ENCODE results near the gene RASL12. TPM values are rescaled to one million over a fixed set of nuclear protein-coding genes. Genes with fewer than 3 reads are reported as not detected.

The RASL12 gene
- total RNA-seq, 1 donor = 0.36 TPM

DNA sequence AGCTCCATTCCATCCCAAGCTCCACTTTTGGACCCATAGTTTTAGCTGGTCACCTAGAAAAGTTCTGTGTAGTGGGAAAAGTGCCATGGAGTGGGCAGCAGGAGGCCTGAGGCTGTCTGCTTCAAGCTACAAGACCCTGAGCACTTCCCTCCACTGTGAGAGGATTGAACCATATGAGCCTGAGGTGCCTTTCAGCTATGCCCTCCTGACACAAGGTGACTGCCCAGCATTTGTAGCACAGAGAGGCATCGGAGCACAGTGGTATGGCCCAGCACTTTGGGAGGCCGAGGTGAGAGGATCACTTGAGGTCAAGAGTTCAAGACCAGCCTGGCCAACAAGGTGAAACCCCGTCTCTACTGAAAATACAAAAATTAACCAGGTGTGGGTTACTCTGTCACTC, 4.8 kb upstream of the RASL12 start:
- Histone ChIP-seq H3K79me2 (ENCODE audit: insufficient read depth, low read length) (no peaks in the 10 kb centered on the region), H4K20me1 (ENCODE audit: insufficient read depth, low read length) (no peaks in the 10 kb centered on the region), H3K27me3 (ENCODE audit: insufficient read depth, low read length) (peaks cover 7% of the 10 kb centered on the region), H2AFZ (ENCODE audit: low read length) (no peak overlapping the region), H3K4me2 (ENCODE audit: insufficient read depth, low read length) (no peak overlapping the region), H3K4me1 (ENCODE audit: insufficient read depth, low read length) (peaks cover 25% of the 10 kb centered on the region), H3K4me3 (ENCODE audit: insufficient read depth, low read length) (no peak overlapping the region), H3K9me3 (ENCODE audit: low read depth, low read length) (no peaks in the 10 kb centered on the region), H3K36me3 (ENCODE audit: insufficient read depth, low read length) (no peaks in the 10 kb centered on the region), H3K27ac (ENCODE audit: low read depth, low read length) (no peak overlapping the region)
- TF ChIP-seq, protein P1, sequence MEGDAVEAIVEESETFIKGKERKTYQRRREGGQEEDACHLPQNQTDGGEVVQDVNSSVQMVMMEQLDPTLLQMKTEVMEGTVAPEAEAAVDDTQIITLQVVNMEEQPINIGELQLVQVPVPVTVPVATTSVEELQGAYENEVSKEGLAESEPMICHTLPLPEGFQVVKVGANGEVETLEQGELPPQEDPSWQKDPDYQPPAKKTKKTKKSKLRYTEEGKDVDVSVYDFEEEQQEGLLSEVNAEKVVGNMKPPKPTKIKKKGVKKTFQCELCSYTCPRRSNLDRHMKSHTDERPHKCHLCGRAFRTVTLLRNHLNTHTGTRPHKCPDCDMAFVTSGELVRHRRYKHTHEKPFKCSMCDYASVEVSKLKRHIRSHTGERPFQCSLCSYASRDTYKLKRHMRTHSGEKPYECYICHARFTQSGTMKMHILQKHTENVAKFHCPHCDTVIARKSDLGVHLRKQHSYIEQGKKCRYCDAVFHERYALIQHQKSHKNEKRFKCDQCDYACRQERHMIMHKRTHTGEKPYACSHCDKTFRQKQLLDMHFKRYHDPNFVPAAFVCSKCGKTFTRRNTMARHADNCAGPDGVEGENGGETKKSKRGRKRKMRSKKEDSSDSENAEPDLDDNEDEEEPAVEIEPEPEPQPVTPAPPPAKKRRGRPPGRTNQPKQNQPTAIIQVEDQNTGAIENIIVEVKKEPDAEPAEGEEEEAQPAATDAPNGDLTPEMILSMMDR (IDR thresholded peaks at IDR 0.05; ENCODE audit: extremely low read depth, low read depth, low read length) = no peak
- peak; percentile 77 for DNase-seq (ENCODE audit: insufficient read length, low spot score, missing footprints)

DNA sequence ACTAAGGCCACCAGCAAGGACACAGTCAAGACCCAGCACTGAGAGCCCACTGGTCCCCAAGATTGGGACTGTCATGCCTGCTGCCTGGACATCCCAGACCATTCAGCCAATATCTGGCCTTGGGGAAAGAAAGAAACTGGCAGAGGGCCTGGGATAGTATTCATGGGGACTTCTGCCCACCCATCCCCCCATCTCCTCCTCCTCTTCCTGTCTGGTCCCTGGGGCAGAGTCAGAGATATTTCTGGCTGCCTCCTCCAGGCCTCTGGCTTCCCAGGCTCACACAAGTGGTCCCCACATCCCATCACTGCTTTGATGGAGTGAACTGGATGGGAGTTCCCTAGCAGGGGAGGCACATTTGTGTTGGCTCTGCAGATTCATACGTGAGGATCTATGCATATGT, 4.2 kb upstream of the RASL12 start:
- Histone ChIP-seq H4K20me1 (ENCODE audit: insufficient read depth, low read length) (no peaks in the 10 kb centered on the region), H3K4me1 (ENCODE audit: insufficient read depth, low read length) (peaks cover 25% of the 10 kb centered on the region), H3K9me3 (ENCODE audit: low read depth, low read length) (no peaks in the 10 kb centered on the region), H3K27me3 (ENCODE audit: insufficient read depth, low read length) (peaks cover 13% of the 10 kb centered on the region), H3K36me3 (ENCODE audit: insufficient read depth, low read length) (no peaks in the 10 kb centered on the region), H3K79me2 (ENCODE audit: insufficient read depth, low read length) (no peaks in the 10 kb centered on the region), H3K4me3 (ENCODE audit: insufficient read depth, low read length) (no peak overlapping the region), H3K27ac (ENCODE audit: low read depth, low read length) (no peak overlapping the region), H3K4me2 (ENCODE audit: insufficient read depth, low read length) (no peak overlapping the region), H2AFZ (ENCODE audit: low read length) (no peak overlapping the region)
- DNase-seq (ENCODE audit: insufficient read length, low spot score, missing footprints) = peak; percentile 95
- TF ChIP-seq, protein P1 (IDR thresholded peaks at IDR 0.05; ENCODE audit: extremely low read depth, low read depth, low read length) = no peak

DNA sequence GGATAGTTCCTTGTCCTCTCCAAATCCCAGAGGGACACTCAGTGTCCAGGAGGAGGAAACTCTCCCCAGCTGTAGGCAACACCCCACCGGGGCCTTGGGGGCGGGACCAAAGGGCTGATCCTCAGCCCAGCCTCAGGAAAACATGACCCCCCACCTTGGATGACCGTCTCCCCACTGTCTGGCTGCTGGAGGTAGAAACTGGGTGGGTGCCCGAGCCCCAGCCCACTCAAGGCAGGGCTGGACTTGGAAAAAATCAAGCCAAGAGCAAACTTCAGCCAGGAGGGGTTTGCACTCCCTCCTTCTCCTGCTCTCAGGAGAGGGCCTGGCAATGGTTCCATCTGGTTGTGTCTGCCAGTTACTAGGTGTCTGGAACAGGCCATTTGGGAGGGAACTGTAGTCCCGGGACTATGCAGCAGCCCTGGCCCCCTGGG, 3.6 kb upstream of the RASL12 start:
- no peaks in the 10 kb centered on the region for H4K20me1 ChIP-seq (ENCODE audit: insufficient read depth, low read length)
- H3K36me3 ChIP-seq (ENCODE audit: insufficient read depth, low read length) = no peaks in the 10 kb centered on the region
- H3K27me3 ChIP-seq (ENCODE audit: insufficient read depth, low read length) = peaks cover 20% of the 10 kb centered on the region
- TF ChIP-seq, protein P1 (IDR thresholded peaks at IDR 0.05; ENCODE audit: extremely low read depth, low read depth, low read length) = no peak
- H3K79me2 ChIP-seq (ENCODE audit: insufficient read depth, low read length) = no peaks in the 10 kb centered on the region
- H2AFZ ChIP-seq (ENCODE audit: low read length) = no peak overlapping the region
- H3K4me1 ChIP-seq (ENCODE audit: insufficient read depth, low read length) = peaks cover 25% of the 10 kb centered on the region
- no peaks in the 10 kb centered on the region for H3K9me3 ChIP-seq (ENCODE audit: low read depth, low read length)
- H3K27ac ChIP-seq (ENCODE audit: low read depth, low read length) = no peak overlapping the region
- H3K4me3 ChIP-seq (ENCODE audit: insufficient read depth, low read length) = no peak overlapping the region
- no peak overlapping the region for H3K4me2 ChIP-seq (ENCODE audit: insufficient read depth, low read length)
- peak; percentile 80 for DNase-seq (ENCODE audit: insufficient read length, low spot score, missing footprints)

DNA sequence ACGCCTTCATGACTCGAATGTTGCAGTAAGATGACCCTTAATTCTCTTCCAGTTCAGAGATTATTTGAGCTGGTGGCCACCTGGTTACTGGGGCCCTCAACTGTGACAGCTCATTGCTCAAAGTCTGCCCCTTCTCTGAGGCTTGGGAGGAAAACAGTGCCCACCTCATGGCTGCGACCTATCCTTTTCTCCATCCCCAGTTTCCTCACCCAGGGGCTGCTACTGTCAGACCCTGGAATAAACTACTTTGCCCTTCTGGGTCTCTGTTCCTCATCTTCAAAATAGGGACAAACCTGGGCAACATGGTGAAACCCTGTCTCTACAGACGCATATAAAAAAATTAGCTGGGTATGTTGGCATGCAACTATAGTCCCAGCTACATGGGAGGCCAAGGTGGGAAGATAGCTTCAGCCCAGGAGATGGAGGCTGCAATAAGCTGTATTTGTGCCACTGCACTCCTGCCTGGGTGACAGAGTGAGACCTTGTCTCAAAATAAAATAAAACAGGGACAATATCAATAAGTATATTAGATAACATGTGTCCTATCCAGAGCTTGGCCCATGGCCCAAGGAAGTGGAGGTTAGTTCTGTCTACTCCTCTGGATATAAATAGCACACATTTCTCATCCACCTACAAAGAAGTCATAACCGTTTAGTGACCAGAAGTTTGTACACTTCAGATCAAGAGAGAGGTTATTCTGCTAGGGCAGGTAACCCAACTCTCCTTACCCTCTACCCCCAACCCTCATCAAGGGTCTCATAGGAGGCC, 2.2 kb upstream of the RASL12 start:
- Histone ChIP-seq H3K9me3 (ENCODE audit: low read depth, low read length) (no peaks in the 10 kb centered on the region), H3K27ac (ENCODE audit: low read depth, low read length) (no peak overlapping the region), H3K4me1 (ENCODE audit: insufficient read depth, low read length) (peaks cover 25% of the 10 kb centered on the region), H3K36me3 (ENCODE audit: insufficient read depth, low read length) (no peaks in the 10 kb centered on the region), H3K4me3 (ENCODE audit: insufficient read depth, low read length) (no peak overlapping the region), H2AFZ (ENCODE audit: low read length) (no peak overlapping the region), H3K27me3 (ENCODE audit: insufficient read depth, low read length) (peaks cover 33% of the 10 kb centered on the region), H3K79me2 (ENCODE audit: insufficient read depth, low read length) (no peaks in the 10 kb centered on the region), H4K20me1 (ENCODE audit: insufficient read depth, low read length) (no peaks in the 10 kb centered on the region), H3K4me2 (ENCODE audit: insufficient read depth, low read length) (no peak overlapping the region)
- peak; percentile 68 for DNase-seq (ENCODE audit: insufficient read length, low spot score, missing footprints)
- TF ChIP-seq, protein P1 (IDR thresholded peaks at IDR 0.05; ENCODE audit: extremely low read depth, low read depth, low read length) = no peak
